Neuronal stem cell (in vitro differentiated cells): ENCODE data around the gene UBE4B.

Experiments
- DNase-seq: peaks from one replicate; pipeline ENCODE4 v3.0.0-alpha.2; 2013; ENCODE audit warnings: low spot score
- H2AFZ ChIP-seq: one replicate; pipeline ENCODE4 v1.6.1; 2013; ENCODE audit warnings: mild to moderate bottlenecking, low read length, inconsistent platforms
- H2AK5ac ChIP-seq: 2 replicates; pipeline ENCODE4 v1.6.1; 2013; ENCODE audit warnings: low read depth, mild to moderate bottlenecking, inconsistent platforms, low read length, moderate library complexity, mixed read lengths
- H2BK120ac ChIP-seq: 2 replicates; pipeline ENCODE4 v1.6.1; 2013; ENCODE audit warnings: low read depth, mild to moderate bottlenecking, inconsistent platforms, low read length, moderate library complexity, mixed read lengths
- H2BK12ac ChIP-seq: one replicate; pipeline ENCODE4 v1.6.1; 2013; ENCODE audit warnings: low read length, inconsistent platforms
- H2BK15ac ChIP-seq: 2 replicates; pipeline ENCODE4 v1.6.1; 2013; ENCODE audit warnings: mild to moderate bottlenecking, low read length, inconsistent platforms, mixed read lengths
- H2BK5ac ChIP-seq: one replicate; pipeline ENCODE4 v1.6.1; 2013; ENCODE audit warnings: inconsistent platforms, mild to moderate bottlenecking, low read length, moderate library complexity
- H3K14ac ChIP-seq: one replicate; pipeline ENCODE4 v1.6.1; 2013; ENCODE audit warnings: low read length, inconsistent platforms
- H3K18ac ChIP-seq: 2 replicates; pipeline ENCODE4 v1.6.1; 2013; ENCODE audit warnings: low read length, inconsistent platforms
- H3K23ac ChIP-seq: 2 replicates; pipeline ENCODE4 v1.6.1; 2013; ENCODE audit warnings: low read depth, mild to moderate bottlenecking, mixed read lengths, low read length, inconsistent platforms; ENCODE audit not compliant: poor library complexity
- H3K27ac ChIP-seq: replicated peaks from 3 replicates; pipeline ENCODE4 v1.5.1; 2013; ENCODE audit warnings: low read length, inconsistent platforms
- H3K27me3 ChIP-seq, 3 experiments: 2 replicates each; pipeline ENCODE4 v1.6.1; 2013; ENCODE audit warnings: low read length in 3 of 3, mild to moderate bottlenecking in 2 of 3, inconsistent platforms in 1 of 3, low read depth in 1 of 3, mixed read lengths in 1 of 3, moderate library complexity in 1 of 3; ENCODE audit not compliant: control insufficient read depth in 3 of 3, insufficient read depth in 3 of 3
- H3K36me3 ChIP-seq, 2 donors: replicated peaks in 1 of 2; 2 replicates each; pipeline ENCODE4 v1.6.1; 2013; ENCODE audit warnings: low read length in 2 of 2; ENCODE audit not compliant: control insufficient read depth in 2 of 2, insufficient read depth in 2 of 2
- H3K4ac ChIP-seq: 2 replicates; pipeline ENCODE4 v1.6.1; 2013; ENCODE audit warnings: inconsistent platforms, mild to moderate bottlenecking, low read length, moderate library complexity
- H3K4me1 ChIP-seq, 2 donors: 1 replicate in 1 of 2; 2 replicates in 1 of 2; pipeline ENCODE4 v1.6.1; 2013; ENCODE audit warnings: low read length in 2 of 2, low read depth in 1 of 2; ENCODE audit not compliant: control insufficient read depth in 2 of 2, insufficient read depth in 1 of 2
- H3K4me2 ChIP-seq: one replicate; pipeline ENCODE4 v1.6.1; 2013; ENCODE audit warnings: mild to moderate bottlenecking, low read length, inconsistent platforms; ENCODE audit not compliant: insufficient read depth, poor library complexity, severe bottlenecking
- H3K4me3 ChIP-seq, 2 donors: 2 replicates each; pipeline ENCODE4 v1.5.1; 2013; ENCODE audit warnings: low read length in 2 of 2, mild to moderate bottlenecking in 2 of 2, inconsistent platforms in 1 of 2, moderate library complexity in 1 of 2
- H3K79me1 ChIP-seq: one replicate; pipeline ENCODE4 v1.6.1; 2013; ENCODE audit warnings: low read depth, mild to moderate bottlenecking, inconsistent platforms, low read length, moderate library complexity
- H3K9ac ChIP-seq: one replicate; pipeline ENCODE4 v1.6.1; 2013; ENCODE audit warnings: mild to moderate bottlenecking, low read depth, low read length, inconsistent platforms; ENCODE audit not compliant: poor library complexity
- H3K9me3 ChIP-seq, 2 donors: replicated peaks in 1 of 2; 2 replicates each; pipeline versions ENCODE3 to v1.6.1; 2013; ENCODE audit warnings: low read length in 2 of 2, mild to moderate bottlenecking in 2 of 2, inconsistent platforms in 1 of 2, low read depth in 1 of 2, mixed read lengths in 1 of 2, moderate library complexity in 1 of 2; ENCODE audit not compliant: control insufficient read depth in 2 of 2, insufficient read depth in 1 of 2
- H4K8ac ChIP-seq: one replicate; pipeline ENCODE4 v1.6.1; 2013; ENCODE audit warnings: low read depth, mild to moderate bottlenecking, inconsistent platforms, low read length, moderate library complexity
- H4K91ac ChIP-seq: one replicate; pipeline ENCODE4 v1.6.1; 2013; ENCODE audit warnings: low read length, low read depth, mild to moderate bottlenecking, inconsistent platforms; ENCODE audit not compliant: poor library complexity
- WGBS, 2 donors: extraction: QIAGEN DNeasy Blood & Tissue Kit; methylation state at CpG; one replicate each; pipeline ENCODE4 v1.1.7; 2013; ENCODE audit warnings: missing lambda C conversion rate in 2 of 2, mixed read lengths in 1 of 2; ENCODE audit not compliant: insufficient read length in 2 of 2, insufficient replicate concordance in 1 of 2; ENCODE audit errors: extremely low coverage in 2 of 2; 5-methylcytosine and 5-hydroxymethylcytosine counted together

UBE4B gene

GRCh38 chr1:10063878-10064277 lies 31.1 kb downstream of the UBE4B start:
- Histone ChIP-seq H2AK5ac (no peak overlapping the region), H3K18ac (no peak overlapping the region), H3K36me3 (no peaks in the 10 kb centered on the region), H3K4me1 (peaks cover 9 to 11% of the 10 kb centered on the region in 2 donors), H2BK5ac (no peak overlapping the region), H3K4me3 (no peak overlapping the region), H3K9me3 (no peaks in the 10 kb centered on the region), H3K4me2 (no peak overlapping the region), H2AFZ (no peak overlapping the region), H3K14ac (no peak overlapping the region), H3K23ac (no peak overlapping the region), H3K27me3 (no peaks in the 10 kb centered on the region), H4K91ac (no peak overlapping the region), H3K27ac (no peak overlapping the region), H2BK15ac (no peak overlapping the region), H3K9ac (no peak overlapping the region), H4K8ac (no peak overlapping the region), H3K4ac (no peak overlapping the region), H2BK12ac (no peak overlapping the region), H3K79me1 (no peaks in the 10 kb centered on the region), H2BK120ac (no peak overlapping the region)
- no CpG with 5 or more reads among the region's 7 CpGs for WGBS, 2 donors
- no peak for DNase-seq

GRCh38 chr1:10064416-10065343 lies 31.9 kb downstream of the UBE4B start:
- H4K8ac ChIP-seq: no peak overlapping the region
- H2BK5ac ChIP-seq: no peak overlapping the region
- H2BK120ac ChIP-seq: no peak overlapping the region
- no peak overlapping the region for H2BK12ac ChIP-seq
- no peak overlapping the region for H3K23ac ChIP-seq
- H2BK15ac ChIP-seq: no peak overlapping the region
- no peaks in the 10 kb centered on the region for H3K36me3 ChIP-seq
- H3K27me3 ChIP-seq: no peaks in the 10 kb centered on the region
- H2AFZ ChIP-seq: no peak overlapping the region
- H3K4ac ChIP-seq: no peak overlapping the region
- no peak overlapping the region for H2AK5ac ChIP-seq
- DNase-seq: no peak
- H3K4me2 ChIP-seq: no peak overlapping the region
- no peak overlapping the region for H3K9ac ChIP-seq
- no peak overlapping the region for H3K14ac ChIP-seq
- no CpG with 5 or more reads among the region's 8 CpGs for WGBS, 2 donors
- no peaks in the 10 kb centered on the region for H3K9me3 ChIP-seq
- peaks cover 4 to 11% of the 10 kb centered on the region in 2 donors for H3K4me1 ChIP-seq
- H3K27ac ChIP-seq: peak overlapping the region; percentile 4
- no peaks in the 10 kb centered on the region for H3K79me1 ChIP-seq
- H3K18ac ChIP-seq: no peak overlapping the region
- H3K4me3 ChIP-seq: no peak overlapping the region
- H4K91ac ChIP-seq: no peak overlapping the region

DNA sequence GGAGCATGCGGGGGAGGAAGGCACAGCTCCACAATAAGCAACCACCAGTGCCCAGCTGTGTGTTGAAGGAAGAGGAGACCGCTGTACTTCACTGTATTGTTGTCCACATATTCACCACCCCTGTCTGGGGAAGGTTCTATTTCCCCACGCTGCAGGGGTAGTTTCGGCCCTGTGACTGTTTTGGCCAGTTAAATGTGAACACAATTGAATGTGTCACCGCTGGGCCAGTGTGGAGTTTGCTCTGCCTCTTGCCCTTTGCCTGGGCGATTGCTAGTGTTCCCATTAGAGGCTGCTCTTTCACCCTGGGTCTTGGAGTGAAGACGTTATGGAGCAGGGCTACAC lies 32.6 kb downstream of the UBE4B start:
- Histone ChIP-seq H3K27me3 (no peaks in the 10 kb centered on the region), H2BK5ac (no peak overlapping the region), H3K23ac (no peak overlapping the region), H2AK5ac (no peak overlapping the region), H3K4ac (no peak overlapping the region), H3K14ac (no peak overlapping the region), H2BK15ac (no peak overlapping the region), H3K27ac (peak overlapping the region; percentile 4), H4K8ac (no peak overlapping the region), H3K36me3 (no peaks in the 10 kb centered on the region), H3K79me1 (no peaks in the 10 kb centered on the region), H2AFZ (no peak overlapping the region), H3K4me2 (no peak overlapping the region), H2BK12ac (no peak overlapping the region), H3K9ac (no peak overlapping the region), H3K4me3 (no peak overlapping the region), H3K4me1 (peaks cover 4 to 11% of the 10 kb centered on the region in 2 donors), H4K91ac (no peak overlapping the region), H3K18ac (no peak overlapping the region), H3K9me3 (no peaks in the 10 kb centered on the region), H2BK120ac (no peak overlapping the region)
- no CpG with 5 or more reads among the region's 7 CpGs for WGBS, 2 donors
- no peak for DNase-seq

DNA sequence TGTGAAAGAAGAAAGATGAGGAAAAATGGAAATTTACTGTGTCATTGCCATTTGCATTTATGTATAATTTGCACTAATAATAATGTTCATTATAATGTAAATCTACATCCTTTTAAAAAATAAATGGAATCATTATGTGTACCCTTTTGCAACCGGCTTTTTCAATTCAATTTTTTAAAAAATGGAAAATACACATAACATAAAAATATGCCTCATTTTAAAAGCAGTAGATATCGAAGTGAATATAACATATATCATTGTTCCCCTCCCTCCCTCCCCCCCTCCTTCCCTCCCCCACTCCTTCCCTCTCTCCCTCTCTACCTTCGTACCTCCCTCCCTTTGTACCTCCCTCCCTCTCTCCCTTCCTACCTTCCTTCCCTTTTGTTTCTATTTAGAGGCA lies 33.0 kb downstream of the UBE4B start:
- H3K79me1 ChIP-seq: no peaks in the 10 kb centered on the region
- H3K27me3 ChIP-seq: no peaks in the 10 kb centered on the region
- H2BK5ac ChIP-seq: no peak overlapping the region
- no peak for DNase-seq
- whole genome bisulfite sequencing, 2 donors: 100% methylated on average over 1 of the region's 3 CpGs; no CpG with 5 or more reads in 1 of the 2 donors
- no peak overlapping the region for H3K23ac ChIP-seq
- no peak overlapping the region for H3K14ac ChIP-seq
- H3K4me1 ChIP-seq: peaks cover 4 to 11% of the 10 kb centered on the region in 2 donors
- H3K9me3 ChIP-seq: no peaks in the 10 kb centered on the region
- H2AFZ ChIP-seq: no peak overlapping the region
- no peak overlapping the region for H2BK12ac ChIP-seq
- H3K4me3 ChIP-seq: no peak overlapping the region
- H3K4me2 ChIP-seq: no peak overlapping the region
- H3K18ac ChIP-seq: no peak overlapping the region
- no peak overlapping the region for H2BK15ac ChIP-seq
- H4K8ac ChIP-seq: no peak overlapping the region
- no peak overlapping the region for H3K9ac ChIP-seq
- H3K36me3 ChIP-seq: no peaks in the 10 kb centered on the region
- no peak overlapping the region for H3K27ac ChIP-seq
- no peak overlapping the region for H2AK5ac ChIP-seq
- H3K4ac ChIP-seq: no peak overlapping the region
- H2BK120ac ChIP-seq: no peak overlapping the region
- H4K91ac ChIP-seq: no peak overlapping the region
